ENCODE data around the gene PAFAH2.

- TF ChIP-seq CTCF (conservative IDR thresholded peaks at IDR 0.05) (no peak), ZFX (IDR thresholded peaks at IDR 0.05) (no peak)
These were observed 43.5 kb upstream of the PAFAH2 start for GRCh38 chr1:26041401-26041800.

Data from C4-2B (cell line).